Fibroblast of the aortic adventitia (primary cell): ENCODE data around the gene GPBP1L1. TPM values are rescaled to one million over a fixed set of nuclear protein-coding genes. Genes with fewer than 3 reads are reported as not detected.
"Not testable (repeated sequence)": the region's sequence is repeated elsewhere in the genome, so short reads cannot be mapped to it uniquely, and the experiment has no call there.

Experiments
- DNase-seq: peaks from one replicate; pipeline ENCODE4 v3.0.0-alpha.2; 2010; ENCODE audit warnings: low read depth
- H3K4me3 ChIP-seq: 2 replicates; pipeline ENCODE4 v1.5.1; 2011; ENCODE audit warnings: low read depth, mild to moderate bottlenecking, control low read depth, low read length, moderate library complexity
- total RNA-seq: library from RNA; depleted of rRNA; stranded (reverse); fragments of >200 nt; gene quantifications from 2 replicates; pipeline ENCODE4 v1.2.3, GENCODE V29; 2012; ENCODE audit warnings: low replicate concordance
- TF ChIP-seq, protein P1 (sequence below): IDR thresholded peaks from 2 replicates; pipeline ENCODE4 v1.5.1; 2011; ENCODE audit warnings: mild to moderate bottlenecking, low read length, control low read depth, inconsistent platforms; ENCODE audit not compliant: insufficient read depth

The GPBP1L1 gene
- total RNA-seq, 1 donor = 119 TPM

DNA sequence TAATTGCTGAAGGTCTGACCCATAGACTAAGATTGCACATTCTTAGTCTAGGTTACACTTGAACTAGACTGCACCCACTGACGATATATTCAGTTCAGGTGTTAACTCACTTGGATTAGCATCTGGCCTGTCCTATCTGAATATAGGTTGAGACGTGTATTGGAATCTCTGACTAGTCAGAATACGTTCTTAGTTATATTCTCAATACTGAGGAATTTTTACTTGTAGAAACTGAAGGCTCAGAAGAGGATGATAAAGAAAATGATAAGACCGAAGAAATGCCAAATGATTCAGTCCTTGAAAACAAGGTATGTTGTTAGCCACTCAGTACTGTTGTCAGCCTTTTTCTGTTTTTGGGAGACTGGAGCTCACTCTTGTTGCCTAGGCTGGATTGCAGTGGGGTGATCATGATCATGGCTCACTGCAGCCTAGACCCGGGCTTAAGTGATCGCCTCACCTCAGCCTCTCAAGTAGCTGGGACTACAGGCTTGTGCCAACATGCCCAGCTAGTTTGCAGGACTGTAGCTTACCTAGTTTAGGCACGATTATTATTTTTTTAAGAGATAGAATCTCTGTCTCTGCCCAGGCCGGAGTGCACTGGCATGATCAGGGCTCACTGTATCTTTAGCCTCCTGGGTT is 73.3 kb downstream of the GPBP1L1 start:
- no peak for DNase-seq
- TF ChIP-seq, protein P1, sequence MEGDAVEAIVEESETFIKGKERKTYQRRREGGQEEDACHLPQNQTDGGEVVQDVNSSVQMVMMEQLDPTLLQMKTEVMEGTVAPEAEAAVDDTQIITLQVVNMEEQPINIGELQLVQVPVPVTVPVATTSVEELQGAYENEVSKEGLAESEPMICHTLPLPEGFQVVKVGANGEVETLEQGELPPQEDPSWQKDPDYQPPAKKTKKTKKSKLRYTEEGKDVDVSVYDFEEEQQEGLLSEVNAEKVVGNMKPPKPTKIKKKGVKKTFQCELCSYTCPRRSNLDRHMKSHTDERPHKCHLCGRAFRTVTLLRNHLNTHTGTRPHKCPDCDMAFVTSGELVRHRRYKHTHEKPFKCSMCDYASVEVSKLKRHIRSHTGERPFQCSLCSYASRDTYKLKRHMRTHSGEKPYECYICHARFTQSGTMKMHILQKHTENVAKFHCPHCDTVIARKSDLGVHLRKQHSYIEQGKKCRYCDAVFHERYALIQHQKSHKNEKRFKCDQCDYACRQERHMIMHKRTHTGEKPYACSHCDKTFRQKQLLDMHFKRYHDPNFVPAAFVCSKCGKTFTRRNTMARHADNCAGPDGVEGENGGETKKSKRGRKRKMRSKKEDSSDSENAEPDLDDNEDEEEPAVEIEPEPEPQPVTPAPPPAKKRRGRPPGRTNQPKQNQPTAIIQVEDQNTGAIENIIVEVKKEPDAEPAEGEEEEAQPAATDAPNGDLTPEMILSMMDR = no peak
- H3K4me3 ChIP-seq = no peak overlapping the region

DNA sequence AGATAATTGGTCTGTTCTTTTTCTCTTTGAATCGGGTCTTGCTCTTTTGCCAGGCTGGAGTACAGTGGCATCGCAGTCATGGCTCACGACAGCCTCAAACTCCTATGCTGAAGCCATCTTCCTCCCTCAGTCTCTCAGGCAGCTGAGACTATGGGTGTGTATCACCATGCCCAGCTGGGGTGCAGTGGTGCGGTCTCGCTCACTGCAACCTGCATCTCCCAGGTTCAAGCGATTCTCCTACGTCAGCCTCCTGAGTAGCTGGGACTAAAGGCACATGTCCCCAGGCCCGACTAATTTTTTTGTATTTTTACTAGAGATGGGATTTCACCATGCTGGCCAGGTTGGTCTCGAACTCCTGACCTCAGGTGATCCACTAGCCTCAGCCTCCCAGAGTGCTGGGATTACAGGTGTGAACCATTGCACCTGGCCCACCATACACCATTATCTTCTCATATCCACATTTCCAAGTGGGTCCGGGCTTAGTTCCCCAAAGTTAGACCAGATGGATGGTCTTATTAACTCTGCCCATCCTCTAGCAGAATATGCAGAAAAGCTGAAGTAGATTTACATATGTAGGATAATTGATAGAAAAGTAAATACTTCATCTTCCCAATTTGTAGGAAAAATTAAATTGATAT is 75.6 kb downstream of the GPBP1L1 start:
- TF ChIP-seq, protein P1 = no peak
- DNase-seq = no peak
- no peak overlapping the region for H3K4me3 ChIP-seq

DNA sequence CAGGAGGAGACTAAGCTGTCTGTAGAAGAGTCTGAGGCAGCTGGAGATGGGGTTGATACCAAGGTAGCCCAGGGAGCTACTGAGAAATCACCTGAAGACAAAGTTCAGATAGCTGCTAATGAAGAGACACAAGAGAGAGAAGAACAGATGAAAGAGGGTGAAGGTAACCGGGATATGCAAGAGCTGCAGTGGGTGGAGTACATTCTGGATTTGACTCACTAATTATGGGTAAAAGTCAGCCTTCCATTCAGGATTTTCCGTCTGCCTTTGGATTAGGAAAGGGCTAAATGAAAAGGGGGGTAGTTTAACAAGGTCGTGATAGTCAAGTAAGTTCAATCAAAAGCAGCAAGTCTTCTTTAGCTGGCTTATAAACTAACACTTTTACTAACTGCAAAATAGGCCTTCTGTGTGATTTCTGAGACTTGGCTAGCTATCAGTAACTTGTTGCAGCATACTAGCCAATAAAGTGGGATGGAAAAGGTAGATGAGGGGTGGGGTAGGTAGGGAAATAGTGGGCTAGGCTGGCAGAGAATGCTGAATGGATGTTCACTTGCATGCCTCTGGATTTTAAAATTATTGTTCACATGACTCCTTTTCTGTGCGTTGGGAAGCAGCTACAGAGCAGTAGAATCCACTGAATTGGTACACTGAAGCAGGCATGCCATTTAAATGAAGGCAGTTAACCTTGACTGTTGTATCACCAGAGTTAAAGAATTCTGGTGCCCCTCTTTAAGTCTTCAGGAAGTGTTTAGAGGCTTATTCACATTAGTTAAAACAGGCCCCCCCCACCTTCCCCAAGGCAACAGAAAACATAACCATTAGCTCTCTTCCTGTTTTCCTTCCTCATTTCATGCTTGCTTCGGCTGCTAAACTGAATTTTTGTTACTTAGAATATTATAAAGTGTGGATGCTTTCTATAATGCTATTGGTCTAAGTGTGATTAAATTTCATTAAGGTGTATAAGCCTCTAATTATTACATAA is 77.9 kb downstream of the GPBP1L1 start:
- TF ChIP-seq, protein P1 = no peak
- DNase-seq = no peak
- no peak overlapping the region for H3K4me3 ChIP-seq

DNA sequence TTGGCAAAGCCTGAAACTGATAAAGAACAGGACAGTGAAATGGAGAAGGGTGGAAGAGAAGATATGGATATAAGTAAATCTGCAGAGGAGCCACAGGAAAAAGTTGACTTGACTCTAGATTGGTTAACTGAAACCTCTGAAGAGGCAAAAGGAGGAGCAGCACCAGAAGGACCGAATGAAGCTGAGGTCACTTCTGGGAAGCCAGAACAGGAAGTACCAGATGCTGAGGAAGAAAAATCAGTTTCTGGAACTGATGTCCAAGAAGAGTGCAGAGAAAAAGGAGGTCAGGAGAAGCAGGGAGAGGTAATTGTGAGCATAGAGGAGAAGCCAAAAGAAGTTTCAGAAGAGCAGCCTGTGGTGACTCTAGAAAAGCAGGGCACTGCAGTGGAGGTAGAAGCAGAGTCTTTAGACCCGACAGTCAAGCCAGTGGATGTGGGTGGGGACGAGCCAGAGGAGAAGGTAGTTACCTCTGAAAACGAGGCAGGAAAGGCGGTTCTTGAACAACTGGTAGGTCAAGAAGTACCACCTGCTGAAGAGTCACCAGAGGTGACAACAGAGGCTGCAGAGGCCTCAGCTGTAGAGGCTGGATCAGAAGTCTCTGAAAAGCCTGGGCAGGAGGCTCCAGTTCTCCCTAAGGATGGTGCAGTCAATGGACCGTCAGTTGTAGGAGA is 78.8 kb downstream of the GPBP1L1 start:
- TF ChIP-seq, protein P1 = no peak
- H3K4me3 ChIP-seq = no peak overlapping the region
- DNase-seq = no peak

DNA sequence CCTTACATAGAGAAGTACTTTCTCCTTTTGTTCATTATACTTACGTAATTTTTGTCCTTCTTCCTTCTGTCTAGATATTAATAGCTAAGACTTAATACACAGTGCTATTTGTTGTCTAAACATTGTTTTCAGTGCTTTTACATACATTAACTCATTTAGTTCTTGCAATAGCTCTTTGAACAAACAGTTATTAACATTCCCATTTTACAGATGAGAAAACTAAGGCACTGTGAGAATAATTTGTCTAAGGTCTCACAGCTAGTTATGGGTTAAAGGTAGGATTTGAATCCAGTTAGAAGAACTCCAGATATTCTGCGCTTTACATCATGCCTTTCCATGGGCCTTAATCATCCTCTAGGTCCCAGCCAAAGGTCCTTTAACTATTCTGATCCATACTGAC is 82.1 kb downstream of the GPBP1L1 start:
- H3K4me3 ChIP-seq = no peak overlapping the region
- DNase-seq = no peak

DNA sequence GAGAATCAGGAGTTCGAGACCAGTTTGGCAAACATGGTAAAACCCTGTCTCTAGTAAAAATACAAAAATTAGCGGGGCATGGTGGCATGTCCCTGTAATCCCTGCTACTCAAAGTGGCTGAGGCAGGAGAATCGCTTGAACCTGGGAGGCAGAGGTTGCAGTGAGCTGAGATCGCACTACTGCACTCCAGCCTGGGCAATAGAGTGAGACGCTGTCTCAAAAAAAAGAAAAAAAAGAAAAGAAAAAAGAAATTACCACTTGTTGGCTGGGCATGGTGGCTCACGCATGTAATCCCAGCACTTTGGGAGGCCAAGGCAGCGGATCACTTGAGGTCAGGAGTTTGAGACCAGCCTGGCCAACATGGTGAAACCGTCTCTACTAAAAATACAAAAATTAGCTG is 89.6 kb downstream of the GPBP1L1 start:
- H3K4me3 ChIP-seq, DNase-seq: not testable (repeated sequence)

More for the DNA sequence above, 82.1 kb downstream of the GPBP1L1 start:
- TF ChIP-seq, protein P1 = no peak
